PC-3 (cell line): Measurements from ENCODE around the gene TAL1. TPM values are rescaled to one million over a fixed set of nuclear protein-coding genes. Genes with fewer than 3 reads are reported as not detected.
A peak's percentile ranks its signal among the peaks of the same experiment; 100 is the strongest.

Source experiments
- ATAC-seq: fragments of 200-7000 bp; cut with Tn5 transposase; 2 replicates; pipeline ENCODE4 v1.9.1; 2020; ENCODE audit warnings: mild to moderate bottlenecking, moderate library complexity
- BruUV-seq: library from RNA; stranded (reverse); fragments of 400-500 nt; replicated peaks from 2 replicates; lab custom pipeline; 2021; lab: Mats Ljungman, UMichigan
- CTCF ChIA-PET: fragments of 300-600 bp; sonication (Branson Sonifier 250); formaldehyde crosslinking; loops from one replicate; lab custom pipeline; 2022; ENCODE audit warnings: antibody characterized with exemption; lab: Charles Lee
- POLR2A ChIA-PET: fragments of 300-600 bp; sonication (Branson Sonifier 250); formaldehyde crosslinking; loops from one replicate; lab custom pipeline; 2022; ENCODE audit warnings: antibody characterized with exemption; ENCODE audit not compliant: unreplicated experiment; lab: Charles Lee
- DNase-seq: peaks from one replicate; pipeline ENCODE4 v3.0.0-alpha.2; 2015
- H2AFZ ChIP-seq: fragments of 300-600 bp; sonication (generic); 2 replicates; pipeline ENCODE4 v1.6.0; 2016; ENCODE audit warnings: antibody characterized with exemption, low read length
- H3F3A ChIP-seq: fragments of 300-600 bp; sonication (generic); one replicate; pipeline ENCODE4 v1.6.0; 2017; ENCODE audit warnings: antibody characterized with exemption, low read length, control low read depth, mild to moderate bottlenecking; ENCODE audit not compliant: unreplicated experiment
- H3K27ac ChIP-seq: fragments of 300-600 bp; sonication (generic); 2 replicates; pipeline ENCODE4 v1.5.1; 2016; ENCODE audit warnings: mild to moderate bottlenecking, low read length
- H3K27me3 ChIP-seq: fragments of 300-600 bp; sonication (generic); 2 replicates; pipeline ENCODE4 v1.6.1; 2016; ENCODE audit warnings: low read length, mixed read lengths
- H3K36me3 ChIP-seq: fragments of 300-600 bp; sonication (generic); 2 replicates; pipeline ENCODE4 v1.6.1; 2016; ENCODE audit warnings: low read depth, mixed run types, low read length, mixed read lengths
- H3K4me1 ChIP-seq: fragments of 300-600 bp; sonication (generic); 2 replicates; pipeline ENCODE4 v1.5.1; 2016; ENCODE audit warnings: low read length; ENCODE audit not compliant: insufficient read depth
- H3K4me2 ChIP-seq: fragments of 300-600 bp; sonication (generic); 2 replicates; pipeline ENCODE4 v1.6.0; 2016; ENCODE audit warnings: low read length
- H3K4me3 ChIP-seq: fragments of 300-600 bp; sonication (generic); 2 replicates; pipeline ENCODE4 v1.5.1; 2016; ENCODE audit warnings: mild to moderate bottlenecking, low read length, mixed read lengths
- H3K79me2 ChIP-seq: fragments of 300-600 bp; sonication (generic); 2 replicates; pipeline ENCODE4 v1.6.1; 2017; ENCODE audit warnings: low read length, mixed read lengths
- H3K9ac ChIP-seq: fragments of 300-600 bp; sonication (generic); 2 replicates; pipeline ENCODE4 v1.6.0; 2016; ENCODE audit warnings: mild to moderate bottlenecking, low read length
- H3K9me2 ChIP-seq: fragments of 300-600 bp; sonication (generic); replicated peaks from 2 replicates; pipeline ENCODE4 v1.6.1; 2016; ENCODE audit warnings: mixed run types, low read length, mixed read lengths
- H3K9me3 ChIP-seq: fragments of 300-600 bp; sonication (generic); 2 replicates; pipeline ENCODE4 v1.6.1; 2016; ENCODE audit warnings: low read length, mixed read lengths
- H4K20me1 ChIP-seq: fragments of 300-600 bp; sonication (generic); 2 replicates; pipeline ENCODE4 v1.6.1; 2016; ENCODE audit warnings: low read length, mixed read lengths
- EZH2 ChIP-seq: fragments of 300-600 bp; sonication (generic); IDR thresholded peaks from one replicate; pipeline ENCODE4 v1.6.1; 2017; ENCODE audit warnings: antibody characterized with exemption, mild to moderate bottlenecking, low read length; ENCODE audit not compliant: unreplicated experiment
- EZH2phosphoT487 ChIP-seq: fragments of 300-600 bp; sonication (generic); IDR thresholded peaks from 2 replicates; pipeline ENCODE4 v1.6.1; 2018; ENCODE audit warnings: mild to moderate bottlenecking, antibody characterized with exemption, low read length, borderline replicate concordance
- intact Hi-C: fragments of 100-400 bp; cut with micrococcal nuclease; formaldehyde crosslinking; loops from 2 replicates; pipeline ENCODE4 v1.9.0; 2023
- total RNA-seq: library from RNA; depleted of rRNA; stranded (reverse); fragments of >200 nt; gene quantifications from 2 replicates; pipeline ENCODE4 v1.2.3, GENCODE V29; 2014
- TF ChIP-seq, protein P1 (sequence below): fragments of 300-600 bp; sonication (generic); conservative IDR thresholded peaks from 2 replicates; pipeline ENCODE4 v1.5.1; 2017; ENCODE audit warnings: antibody characterized with exemption, low read depth, mild to moderate bottlenecking, low read length

Gene TAL1
- total RNA-seq, 1 experiment from 2014 or later, result not detected

DNA sequence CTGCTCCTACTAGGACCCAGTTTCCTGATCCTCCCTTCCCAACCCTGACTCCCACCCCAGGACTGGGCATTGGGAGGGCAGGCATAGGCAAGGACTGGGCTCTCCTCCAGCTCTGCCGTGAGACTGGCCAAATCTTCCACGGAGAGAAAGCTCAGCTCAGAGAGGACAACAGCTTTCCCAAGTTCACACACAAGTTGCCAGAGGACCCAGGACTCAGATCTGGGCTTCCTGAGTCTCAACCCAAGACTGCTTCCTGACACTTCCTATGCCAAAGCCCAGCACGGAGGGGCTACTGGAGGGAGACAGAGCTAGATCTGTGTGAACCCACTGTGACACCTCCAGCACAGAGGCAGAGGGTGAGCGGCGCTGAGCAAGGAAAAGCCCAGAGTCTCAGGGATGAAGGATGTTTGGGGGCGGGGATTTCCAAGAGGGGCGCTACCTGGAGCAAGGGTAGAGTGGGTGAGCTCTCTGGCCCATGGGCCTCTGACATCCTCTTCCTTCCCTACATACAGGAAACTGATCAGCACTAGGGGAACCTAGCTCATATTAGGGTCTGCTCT, 49.3 kb downstream of the TAL1 start:
- H3K79me2 ChIP-seq, result no peaks in the 10 kb centered on the region
- no peaks in the 10 kb centered on the region for H3K9me3 ChIP-seq
- no peak overlapping the region for H2AFZ ChIP-seq
- H3K9ac ChIP-seq, result no peak overlapping the region
- H3K27me3 ChIP-seq, result no peaks in the 10 kb centered on the region
- ChIA-PET POLR2A (interaction anchor here (0.5 kb wide), 1 partner anchor 1471 kb away, joined by 3 read pairs; no protein-coding TSS in a partner anchor), CTCF (no interaction called here)
- H3K4me3 ChIP-seq, result no peak overlapping the region
- no peaks in the 10 kb centered on the region for H4K20me1 ChIP-seq
- BruUV-seq, result no TSS peak
- H3K36me3 ChIP-seq, result no peaks in the 10 kb centered on the region
- peaks cover 6% of the 10 kb centered on the region for H3K4me1 ChIP-seq
- H3K27ac ChIP-seq, result no peak overlapping the region
- DNase-seq, result no peak
- H3K4me2 ChIP-seq, result no peak overlapping the region
- no peak for ATAC-seq
- TF ChIP-seq EZH2phosphoT487 (no peak), EZH2 (no peak)
- TF ChIP-seq, protein P1, sequence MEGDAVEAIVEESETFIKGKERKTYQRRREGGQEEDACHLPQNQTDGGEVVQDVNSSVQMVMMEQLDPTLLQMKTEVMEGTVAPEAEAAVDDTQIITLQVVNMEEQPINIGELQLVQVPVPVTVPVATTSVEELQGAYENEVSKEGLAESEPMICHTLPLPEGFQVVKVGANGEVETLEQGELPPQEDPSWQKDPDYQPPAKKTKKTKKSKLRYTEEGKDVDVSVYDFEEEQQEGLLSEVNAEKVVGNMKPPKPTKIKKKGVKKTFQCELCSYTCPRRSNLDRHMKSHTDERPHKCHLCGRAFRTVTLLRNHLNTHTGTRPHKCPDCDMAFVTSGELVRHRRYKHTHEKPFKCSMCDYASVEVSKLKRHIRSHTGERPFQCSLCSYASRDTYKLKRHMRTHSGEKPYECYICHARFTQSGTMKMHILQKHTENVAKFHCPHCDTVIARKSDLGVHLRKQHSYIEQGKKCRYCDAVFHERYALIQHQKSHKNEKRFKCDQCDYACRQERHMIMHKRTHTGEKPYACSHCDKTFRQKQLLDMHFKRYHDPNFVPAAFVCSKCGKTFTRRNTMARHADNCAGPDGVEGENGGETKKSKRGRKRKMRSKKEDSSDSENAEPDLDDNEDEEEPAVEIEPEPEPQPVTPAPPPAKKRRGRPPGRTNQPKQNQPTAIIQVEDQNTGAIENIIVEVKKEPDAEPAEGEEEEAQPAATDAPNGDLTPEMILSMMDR, result no peak
- H3F3A ChIP-seq, result no peaks in the 10 kb centered on the region
- no peaks in the 10 kb centered on the region for H3K9me2 ChIP-seq
- intact Hi-C loops, result no loop called here

DNA sequence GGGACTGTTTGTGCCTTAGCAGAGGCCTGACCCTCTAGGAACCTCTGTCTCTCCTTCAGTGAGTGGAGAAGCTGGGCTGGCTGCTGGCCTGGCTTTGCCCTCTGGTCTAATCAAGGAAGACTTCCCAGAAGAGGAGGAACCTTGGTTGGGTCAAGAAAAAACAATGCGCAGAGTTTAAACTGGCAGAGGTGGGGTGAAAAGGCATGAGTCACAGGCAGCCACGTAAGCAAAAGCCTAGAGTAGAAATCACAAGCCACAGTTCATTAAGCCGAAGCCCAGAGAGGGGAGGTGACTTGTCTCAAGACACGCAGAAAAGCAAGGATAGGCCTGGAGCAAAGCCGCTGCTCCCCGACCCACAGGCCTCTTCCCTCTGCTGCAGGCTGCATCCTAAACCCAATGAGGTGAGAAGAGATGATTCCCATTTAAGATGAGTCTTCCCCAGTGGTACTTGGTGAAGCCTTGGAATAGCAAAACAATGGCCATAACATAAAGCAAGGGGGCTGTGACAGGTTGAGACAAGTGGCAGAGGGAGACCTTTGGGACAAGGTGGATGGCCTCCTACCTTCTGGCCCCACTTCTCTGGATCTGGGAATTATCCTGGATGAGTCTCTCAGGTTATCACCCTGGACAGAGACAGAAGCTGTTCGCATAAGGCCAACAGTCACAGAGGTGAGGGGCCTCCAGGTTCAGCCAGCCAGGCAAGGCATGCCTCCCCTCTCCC, 49.9 kb downstream of the TAL1 start:
- TF ChIP-seq, protein P1, result no peak
- TF ChIP-seq EZH2phosphoT487, result no peak
- no peak for TF ChIP-seq EZH2
- no peak for ATAC-seq
- Histone ChIP-seq H3K4me3 (no peak overlapping the region), H3K4me1 (peaks cover 6% of the 10 kb centered on the region), H3F3A (no peaks in the 10 kb centered on the region), H3K27ac (no peak overlapping the region), H4K20me1 (no peaks in the 10 kb centered on the region), H3K4me2 (no peak overlapping the region), H2AFZ (no peak overlapping the region), H3K9me2 (no peaks in the 10 kb centered on the region), H3K27me3 (no peaks in the 10 kb centered on the region), H3K79me2 (no peaks in the 10 kb centered on the region), H3K9ac (no peak overlapping the region), H3K36me3 (no peaks in the 10 kb centered on the region), H3K9me3 (no peaks in the 10 kb centered on the region)
- ChIA-PET POLR2A (interaction anchor here (0.5 kb wide), 1 partner anchor 1472 kb away, joined by 3 read pairs; no protein-coding TSS in a partner anchor), CTCF (no interaction called here)
- DNase-seq, result peak; percentile 34
- intact Hi-C loops, result no loop called here
- BruUV-seq, result no TSS peak
